ENCODE data around the gene SENP5.

SENP5 gene

GRCh38 chr3:196954832-196955231 lies 87.1 kb downstream of the SENP5 start:
- TF ChIP-seq CTCF (IDR thresholded peaks at IDR 0.05; ENCODE audit: low read depth, low read length, missing control alignments) = no peak
- no peak for DNase-seq (ENCODE audit: low read depth)
- H3K4me3 ChIP-seq (ENCODE audit: low read depth, low read length) = no peak overlapping the region

- DNase-seq (ENCODE audit: low read depth) = no peak
- no peak overlapping the region for H3K4me3 ChIP-seq (ENCODE audit: low read depth, low read length)
- no peak for TF ChIP-seq CTCF (IDR thresholded peaks at IDR 0.05; ENCODE audit: low read depth, low read length, missing control alignments)
Observed at GRCh38 chr3:196962108-196962929, 94.6 kb downstream of the SENP5 start.

- DNase-seq (ENCODE audit: low read depth) = no peak
- TF ChIP-seq CTCF (IDR thresholded peaks at IDR 0.05; ENCODE audit: low read depth, low read length, missing control alignments) = no peak
- no peak overlapping the region for H3K4me3 ChIP-seq (ENCODE audit: low read depth, low read length)
Observed at GRCh38 chr3:196962930-196963630, 95.4 kb downstream of the SENP5 start.

GRCh38 chr3:196963631-196963953 lies 95.9 kb downstream of the SENP5 start:
- H3K4me3 ChIP-seq (ENCODE audit: low read depth, low read length) = no peak overlapping the region
- DNase-seq (ENCODE audit: low read depth) = no peak
- TF ChIP-seq CTCF (IDR thresholded peaks at IDR 0.05; ENCODE audit: low read depth, low read length, missing control alignments) = no peak

DNA sequence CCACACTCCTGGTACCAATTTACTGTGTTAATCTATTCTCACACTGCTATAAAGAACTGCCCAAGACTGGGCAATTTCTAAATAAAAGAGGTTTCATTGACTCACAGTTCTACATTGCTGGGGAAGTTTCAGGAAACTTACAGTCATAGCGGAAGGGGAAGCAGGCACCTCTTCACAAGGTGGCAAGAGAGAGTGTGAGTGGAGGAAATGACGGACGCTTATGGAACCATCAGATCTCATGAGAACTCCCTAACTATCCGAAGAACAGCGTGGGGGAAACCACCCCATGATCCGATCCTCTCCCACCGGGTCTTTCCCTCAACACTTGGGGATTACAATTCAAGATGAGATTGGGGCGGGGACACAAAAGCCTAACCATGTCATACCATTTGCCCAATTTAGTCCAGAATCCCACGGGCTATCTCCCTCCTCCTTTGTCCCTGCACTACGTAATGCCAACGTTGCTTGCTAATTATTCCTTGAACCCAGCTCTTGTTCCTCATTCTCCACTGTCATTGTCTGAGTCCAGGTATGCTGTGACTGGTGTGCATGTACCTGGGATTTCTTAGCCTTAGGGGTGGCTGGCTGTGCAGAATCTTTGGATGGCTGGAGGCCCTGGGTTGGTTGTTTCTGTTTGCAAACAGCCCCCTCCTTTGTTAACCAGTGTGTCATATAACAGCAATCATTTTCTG lies 97.5 kb downstream of the SENP5 start:
- no peak overlapping the region for H3K4me3 ChIP-seq (ENCODE audit: low read depth, low read length)
- no peak for DNase-seq (ENCODE audit: low read depth)
- no peak for TF ChIP-seq CTCF (IDR thresholded peaks at IDR 0.05; ENCODE audit: low read depth, low read length, missing control alignments)

- no peak for TF ChIP-seq CTCF (IDR thresholded peaks at IDR 0.05; ENCODE audit: low read depth, low read length, missing control alignments)
- no peak overlapping the region for H3K4me3 ChIP-seq (ENCODE audit: low read depth, low read length)
- DNase-seq (ENCODE audit: low read depth) = no peak
Observed at GRCh38 chr3:196965804-196966173, 98.1 kb downstream of the SENP5 start.
